VCaP (cell line): Measurements from ENCODE around the gene ANOS1.

Experiments used
- H3K27ac ChIP-seq: fragments of 450-650 bp; 2 replicates; pipeline ENCODE4 v1.5.1; 2017
- TF ChIP-seq, protein P1 (sequence below): fragments of 450-650 bp; conservative IDR thresholded peaks from 2 replicates; pipeline ENCODE4 v1.5.1; 2017; ENCODE audit warnings: mild to moderate bottlenecking, moderate library complexity

Gene ANOS1

DNA sequence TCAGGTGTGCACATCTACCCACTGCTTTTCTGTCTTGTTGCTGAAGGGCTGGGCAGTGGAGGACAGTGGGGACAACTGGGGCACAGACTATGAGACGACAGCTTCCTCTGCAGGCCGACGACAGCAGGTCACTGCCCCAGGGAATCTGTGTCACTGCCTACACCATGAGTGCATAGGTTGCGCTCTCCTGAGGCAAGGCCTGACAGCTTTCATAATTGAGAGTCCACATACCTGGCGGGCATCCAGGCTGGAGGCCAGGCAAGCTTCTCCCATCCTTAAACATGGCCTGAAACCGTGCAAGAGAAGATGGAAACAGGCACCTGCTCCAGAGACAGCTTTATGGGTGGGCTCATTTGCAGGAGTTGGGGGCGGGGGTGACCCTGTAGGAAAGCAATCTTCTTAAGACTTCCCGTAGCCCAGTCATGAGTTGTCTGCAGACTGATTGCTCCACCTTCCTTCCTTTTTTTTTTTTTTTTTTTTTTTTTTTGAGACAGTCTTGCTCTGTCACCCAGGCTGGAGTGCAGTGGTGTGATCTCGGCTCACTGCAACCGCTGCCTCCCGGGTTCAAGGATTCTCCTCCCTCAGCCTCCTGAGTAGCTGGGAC is 2.9 kb downstream of the ANOS1 start:
- no peak overlapping the region for H3K27ac ChIP-seq
- TF ChIP-seq, protein P1, sequence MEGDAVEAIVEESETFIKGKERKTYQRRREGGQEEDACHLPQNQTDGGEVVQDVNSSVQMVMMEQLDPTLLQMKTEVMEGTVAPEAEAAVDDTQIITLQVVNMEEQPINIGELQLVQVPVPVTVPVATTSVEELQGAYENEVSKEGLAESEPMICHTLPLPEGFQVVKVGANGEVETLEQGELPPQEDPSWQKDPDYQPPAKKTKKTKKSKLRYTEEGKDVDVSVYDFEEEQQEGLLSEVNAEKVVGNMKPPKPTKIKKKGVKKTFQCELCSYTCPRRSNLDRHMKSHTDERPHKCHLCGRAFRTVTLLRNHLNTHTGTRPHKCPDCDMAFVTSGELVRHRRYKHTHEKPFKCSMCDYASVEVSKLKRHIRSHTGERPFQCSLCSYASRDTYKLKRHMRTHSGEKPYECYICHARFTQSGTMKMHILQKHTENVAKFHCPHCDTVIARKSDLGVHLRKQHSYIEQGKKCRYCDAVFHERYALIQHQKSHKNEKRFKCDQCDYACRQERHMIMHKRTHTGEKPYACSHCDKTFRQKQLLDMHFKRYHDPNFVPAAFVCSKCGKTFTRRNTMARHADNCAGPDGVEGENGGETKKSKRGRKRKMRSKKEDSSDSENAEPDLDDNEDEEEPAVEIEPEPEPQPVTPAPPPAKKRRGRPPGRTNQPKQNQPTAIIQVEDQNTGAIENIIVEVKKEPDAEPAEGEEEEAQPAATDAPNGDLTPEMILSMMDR = no peak

DNA sequence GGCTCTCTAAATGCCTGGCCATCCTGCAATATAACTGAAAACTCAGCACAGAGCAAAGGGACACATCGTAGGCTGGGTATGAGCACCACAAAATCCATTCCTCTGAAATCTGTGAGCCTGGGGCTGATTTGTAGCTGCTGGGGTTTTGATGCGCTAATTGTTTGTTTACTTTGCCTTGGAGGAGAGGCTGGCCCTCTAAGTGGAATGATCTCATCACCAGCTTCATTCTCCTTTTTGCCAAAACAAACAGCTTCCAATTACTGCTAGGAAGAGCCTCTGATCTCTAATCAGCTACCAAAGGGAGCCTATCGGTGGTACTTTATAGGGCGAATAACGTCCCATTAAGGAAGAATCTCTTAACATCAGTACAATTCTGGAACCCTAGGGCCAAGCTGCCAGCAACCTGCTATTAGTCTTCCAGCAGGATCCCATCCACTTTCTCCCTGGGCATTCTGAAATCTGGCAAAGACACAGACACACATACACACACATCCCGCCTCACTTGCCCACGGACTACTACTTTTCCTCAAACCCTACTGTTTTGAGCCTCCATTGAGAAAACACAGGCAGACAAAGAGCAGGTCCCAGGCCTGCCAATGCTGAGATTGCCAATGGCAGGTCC is 5.8 kb downstream of the ANOS1 start:
- TF ChIP-seq, protein P1 = no peak
- H3K27ac ChIP-seq = no peak overlapping the region

DNA sequence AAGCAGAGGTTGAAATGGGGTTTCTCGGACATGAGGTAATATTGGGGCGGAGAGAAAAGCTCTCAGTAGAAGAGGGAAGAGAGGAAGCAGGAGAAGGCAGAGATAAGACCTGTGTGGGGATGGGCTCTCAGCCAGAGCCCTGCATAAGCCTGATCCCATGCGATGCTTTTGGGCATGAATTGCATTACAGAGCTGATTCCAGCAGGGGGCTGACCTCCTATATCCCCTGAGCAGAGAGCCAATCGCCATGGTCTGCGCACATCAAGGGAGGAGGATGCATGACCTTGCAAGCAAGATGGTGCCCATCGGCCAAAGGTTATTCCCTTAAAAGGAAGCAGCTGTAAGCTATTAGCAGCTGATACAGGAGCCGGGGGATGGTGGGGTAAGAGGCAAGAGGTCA is 7.6 kb downstream of the ANOS1 start:
- TF ChIP-seq, protein P1 = 0 out of 2 replicates have a peak, but pooled peaks have one; percentile 16
- H3K27ac ChIP-seq = no peak overlapping the region

DNA sequence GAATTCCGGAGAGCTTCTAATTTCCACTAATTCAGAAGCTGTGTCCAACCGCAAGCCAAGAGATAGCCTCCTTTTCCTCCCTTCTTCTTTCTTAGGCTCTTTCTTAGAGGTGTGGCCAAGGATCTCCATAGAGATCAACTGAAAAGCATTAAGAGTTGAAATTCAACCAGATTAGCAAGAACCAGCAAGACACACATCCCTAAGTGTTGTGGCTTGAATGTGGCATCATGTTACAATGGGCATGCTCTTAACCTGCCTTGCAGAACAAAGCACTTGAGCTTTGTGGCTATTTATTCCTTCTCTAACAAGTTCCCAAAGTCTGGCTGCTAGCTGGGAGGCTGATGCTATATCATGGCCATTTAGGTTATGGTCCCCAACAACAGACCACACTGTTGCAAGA is 10.4 kb downstream of the ANOS1 start:
- TF ChIP-seq, protein P1 = no peak
- no peak overlapping the region for H3K27ac ChIP-seq

DNA sequence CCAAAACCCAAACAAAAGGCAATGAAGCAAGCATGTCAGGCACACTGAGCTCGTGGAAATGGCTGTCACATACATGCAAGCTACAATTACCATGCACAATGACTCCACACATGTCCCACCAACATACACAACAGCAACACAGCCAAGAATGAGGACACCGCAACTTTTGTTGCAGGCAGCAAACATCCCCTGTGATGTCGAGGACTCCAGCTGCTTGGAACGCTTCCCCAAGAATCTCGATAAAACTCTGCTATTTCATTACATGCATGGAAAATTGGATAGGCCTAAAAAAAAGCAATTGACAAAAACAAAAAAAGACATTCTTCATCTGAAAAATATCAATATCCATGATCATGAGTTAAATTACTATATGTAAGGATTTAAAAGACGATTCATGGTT is 11.8 kb downstream of the ANOS1 start:
- TF ChIP-seq, protein P1 = no peak
- no peak overlapping the region for H3K27ac ChIP-seq

DNA sequence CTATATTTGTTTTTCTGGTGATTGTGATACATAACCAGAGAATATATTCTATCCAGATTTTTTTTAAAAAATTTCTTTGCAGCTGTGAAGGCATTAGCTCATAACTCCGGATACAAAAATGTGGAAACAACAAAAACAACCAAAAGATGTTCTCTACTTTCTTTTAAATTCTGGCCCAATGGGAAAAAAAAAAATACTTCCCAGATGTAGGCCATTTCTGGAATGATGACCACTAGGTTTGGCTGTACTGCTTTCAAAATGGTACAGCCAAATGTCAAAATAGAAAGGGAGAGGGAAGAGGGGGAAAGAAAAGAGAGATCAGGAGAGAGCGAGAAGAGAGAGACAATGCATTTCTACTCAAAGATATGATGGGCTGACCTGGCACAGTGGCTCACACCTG is 14.6 kb downstream of the ANOS1 start:
- H3K27ac ChIP-seq = no peak overlapping the region
- TF ChIP-seq, protein P1 = no peak

DNA sequence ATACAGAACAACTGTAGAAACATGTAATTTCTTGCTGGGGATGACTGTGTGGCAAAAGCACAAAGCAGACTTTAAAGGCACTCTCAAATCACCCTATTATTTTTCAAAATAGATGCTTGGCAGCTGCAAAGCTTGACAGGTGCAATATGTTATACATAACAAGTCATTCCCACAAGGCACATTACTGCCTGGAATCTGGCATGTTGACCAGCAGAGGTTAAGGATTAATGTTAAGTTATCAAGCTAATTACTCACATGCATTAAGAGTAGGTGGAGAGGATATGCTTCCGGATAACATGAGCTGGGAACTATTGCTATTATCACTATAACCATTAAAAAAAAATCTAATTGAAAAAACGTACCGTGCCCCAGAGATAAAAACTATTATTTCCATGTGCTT is 17.8 kb downstream of the ANOS1 start:
- H3K27ac ChIP-seq = no peak overlapping the region
- TF ChIP-seq, protein P1 = no peak
